Endothelial cell (in vitro differentiated cells): ENCODE data around the gene GALNT16. TPM values are rescaled to one million over a fixed set of nuclear protein-coding genes. Genes with fewer than 3 reads are reported as not detected.

Experiments
- DNase-seq: peaks from one replicate; pipeline ENCODE4 v3.0.0; 2021; ENCODE audit warnings: low spot score
- H3K27ac Mint-ChIP-seq: one replicate; pipeline ENCODE4 v1.8.0; 2021; ENCODE audit warnings: mixed read lengths, inconsistent platforms; ENCODE audit not compliant: unreplicated experiment
- H3K27me3 Mint-ChIP-seq: one replicate; pipeline ENCODE4 v1.8.0; 2021; ENCODE audit warnings: mild to moderate bottlenecking, moderate library complexity, mixed read lengths, inconsistent platforms; ENCODE audit not compliant: unreplicated experiment
- H3K36me3 Mint-ChIP-seq: one replicate; pipeline ENCODE4 v1.8.0; 2021; ENCODE audit warnings: mild to moderate bottlenecking, low read depth, mixed read lengths, inconsistent platforms; ENCODE audit not compliant: unreplicated experiment
- H3K4me1 Mint-ChIP-seq: one replicate; pipeline ENCODE4 v1.8.0; 2021; ENCODE audit warnings: mild to moderate bottlenecking, mixed read lengths, inconsistent platforms; ENCODE audit not compliant: unreplicated experiment
- H3K4me3 Mint-ChIP-seq: one replicate; pipeline ENCODE4 v1.8.0; 2021; ENCODE audit warnings: mild to moderate bottlenecking, mixed read lengths, inconsistent platforms; ENCODE audit not compliant: unreplicated experiment
- H3K9me3 Mint-ChIP-seq: one replicate; pipeline ENCODE4 v1.8.0; 2021; ENCODE audit warnings: mixed read lengths, inconsistent platforms; ENCODE audit not compliant: unreplicated experiment
- CTCF ChIP-seq: fragments of 200-600 bp; sonication (generic); IDR thresholded peaks from one replicate; pipeline ENCODE4 v1.5.0; 2021; ENCODE audit warnings: antibody characterized with exemption; ENCODE audit not compliant: unreplicated experiment
- total RNA-seq: library from RNA; stranded (reverse); fragmentation: NEBNext Ultra II Directional; extraction: Animal tissue kit (Norgen Biotek cat#: 25700); gene quantifications from one replicate; pipeline ENCODE4 v1.2.1, GENCODE V29; 2021; ENCODE audit not compliant: unreplicated experiment

GALNT16 gene
- total RNA-seq, 1 donor from 2014 or later: 2.8 TPM

- Mint-ChIP-seq H3K9me3 (no peaks in the 10 kb centered on the region), H3K36me3 (no peaks in the 10 kb centered on the region), H3K27ac (no peak overlapping the region), H3K4me3 (no peak overlapping the region), H3K27me3 (peaks cover 6% of the 10 kb centered on the region), H3K4me1 (no peaks in the 10 kb centered on the region)
- TF ChIP-seq CTCF: no peak
- peak; percentile 34 for DNase-seq
Measured at GRCh38 chr14:69363055-69363454, 103.1 kb downstream of the GALNT16 start.

- H3K36me3 Mint-ChIP-seq: no peaks in the 10 kb centered on the region
- H3K27ac Mint-ChIP-seq: no peak overlapping the region
- no peaks in the 10 kb centered on the region for H3K9me3 Mint-ChIP-seq
- H3K4me3 Mint-ChIP-seq: no peak overlapping the region
- TF ChIP-seq CTCF: no peak
- H3K27me3 Mint-ChIP-seq: peaks cover 5% of the 10 kb centered on the region
- H3K4me1 Mint-ChIP-seq: no peaks in the 10 kb centered on the region
- no peak for DNase-seq
Measured at GRCh38 chr14:69363964-69364363, 104.0 kb downstream of the GALNT16 start.

- no peaks in the 10 kb centered on the region for H3K4me1 Mint-ChIP-seq
- H3K27ac Mint-ChIP-seq: no peak overlapping the region
- H3K9me3 Mint-ChIP-seq: no peaks in the 10 kb centered on the region
- peaks cover 5% of the 10 kb centered on the region for H3K27me3 Mint-ChIP-seq
- DNase-seq: no peak
- no peaks in the 10 kb centered on the region for H3K36me3 Mint-ChIP-seq
- no peak for TF ChIP-seq CTCF
- H3K4me3 Mint-ChIP-seq: no peak overlapping the region
Measured at GRCh38 chr14:69364378-69364777, 104.4 kb downstream of the GALNT16 start.

- no peak overlapping the region for H3K4me3 Mint-ChIP-seq
- no peaks in the 10 kb centered on the region for H3K9me3 Mint-ChIP-seq
- no peak for TF ChIP-seq CTCF
- H3K27me3 Mint-ChIP-seq: peaks cover 5% of the 10 kb centered on the region
- no peak overlapping the region for H3K27ac Mint-ChIP-seq
- H3K4me1 Mint-ChIP-seq: no peaks in the 10 kb centered on the region
- no peaks in the 10 kb centered on the region for H3K36me3 Mint-ChIP-seq
- no peak for DNase-seq
Measured at GRCh38 chr14:69366069-69366468, 106.1 kb downstream of the GALNT16 start.

- DNase-seq: no peak
- Mint-ChIP-seq H3K4me3 (no peak overlapping the region), H3K36me3 (no peaks in the 10 kb centered on the region), H3K9me3 (no peaks in the 10 kb centered on the region), H3K4me1 (no peaks in the 10 kb centered on the region), H3K27ac (no peak overlapping the region), H3K27me3 (peaks cover 5% of the 10 kb centered on the region)
- no peak for TF ChIP-seq CTCF
Measured at GRCh38 chr14:69366761-69367160, 106.8 kb downstream of the GALNT16 start.
